GM19455 (cell line): ENCODE data around the gene MYL12B.
"Not testable (repeated sequence)": the region's sequence is repeated elsewhere in the genome, so short reads cannot be mapped to it uniquely, and the experiment has no call there.

Experiments
- ATAC-seq: cut with Tn5 transposase; IDR thresholded peaks from one replicate; pipeline ENCODE4 v1.9.1; 2021; ENCODE audit not compliant: unreplicated experiment

The MYL12B gene

GRCh38 chr18:3261373-3262233, at the start of gene MYL12B:
Gene MYL12B (plus strand): TSS chr18:3262133. CDS start chr18:3272899, 10,766 bp downstream.
- peak; percentile 92 for ATAC-seq

GRCh38 chr18:3212657-3213056, 49.3 kb upstream of the MYL12B start:
- no peak for ATAC-seq

- ATAC-seq: no peak
Measured at GRCh38 chr18:3213300-3214059, 48.5 kb upstream of the MYL12B start.

GRCh38 chr18:3214855-3215637, 46.9 kb upstream of the MYL12B start:
- no peak for ATAC-seq

GRCh38 chr18:3216987-3217386, 44.9 kb upstream of the MYL12B start:
- no peak for ATAC-seq

GRCh38 chr18:3217948-3218647, 43.8 kb upstream of the MYL12B start:
- no peak for ATAC-seq

- ATAC-seq: no peak
Measured at GRCh38 chr18:3218819-3219218, 43.1 kb upstream of the MYL12B start.

GRCh38 chr18:3219241-3219630, 42.7 kb upstream of the MYL12B start:
- ATAC-seq: no peak

GRCh38 chr18:3219631-3220335, 42.1 kb upstream of the MYL12B start, which contains the start of gene MYOM1:
Gene MYOM1 (minus strand): TSS chr18:3219968. CDS start chr18:3215223, 4,745 bp downstream.
- ATAC-seq: no peak

GRCh38 chr18:3220868-3221267, 41.1 kb upstream of the MYL12B start:
- not testable (repeated sequence) for ATAC-seq

- ATAC-seq: no peak
Measured at GRCh38 chr18:3221496-3221895, 40.4 kb upstream of the MYL12B start.

GRCh38 chr18:3223356-3223755, 38.6 kb upstream of the MYL12B start:
- ATAC-seq: no peak

GRCh38 chr18:3224223-3224622, 37.7 kb upstream of the MYL12B start:
- ATAC-seq: no peak

- ATAC-seq: no peak
Measured at GRCh38 chr18:3225588-3225987, 36.3 kb upstream of the MYL12B start.

GRCh38 chr18:3226048-3226447, 35.9 kb upstream of the MYL12B start:
- ATAC-seq: no peak

- no peak for ATAC-seq
Measured at GRCh38 chr18:3230401-3231334, 31.3 kb upstream of the MYL12B start.

GRCh38 chr18:3233004-3233403, 28.9 kb upstream of the MYL12B start:
- ATAC-seq: no peak

- ATAC-seq: no peak
Measured at GRCh38 chr18:3233433-3234168, 28.3 kb upstream of the MYL12B start.
